SW 1271 (cell line): ENCODE results near the gene PPP1R9A.

Experiments
- DNase-seq, 2 experiments: peaks; one replicate each; lab custom pipeline; 2025; lab: John Stamatoyannopoulos, UW

The PPP1R9A gene

GRCh38 chr7:94909179-94909466 lies 1.7 kb downstream of the PPP1R9A start:
- DNase-seq: no peak

- DNase-seq: no peak
These were observed 4.7 kb downstream of the PPP1R9A start for GRCh38 chr7:94912085-94912484.

- DNase-seq: no peak
These were observed 6.0 kb downstream of the PPP1R9A start for GRCh38 chr7:94913391-94913790.

- DNase-seq: no peak
These were observed 14.5 kb downstream of the PPP1R9A start for GRCh38 chr7:94921911-94922310.

GRCh38 chr7:94922457-94922856 lies 15.1 kb downstream of the PPP1R9A start:
- no peak for DNase-seq

GRCh38 chr7:94923412-94923811 lies 16.0 kb downstream of the PPP1R9A start:
- no peak for DNase-seq

GRCh38 chr7:94928168-94928707 lies 20.8 kb downstream of the PPP1R9A start:
- DNase-seq: no peak

GRCh38 chr7:94933256-94933990 lies 26.0 kb downstream of the PPP1R9A start:
- no peak for DNase-seq

- no peak for DNase-seq
These were observed 32.0 kb downstream of the PPP1R9A start for GRCh38 chr7:94939395-94939794.

- no peak for DNase-seq
These were observed 32.8 kb downstream of the PPP1R9A start for GRCh38 chr7:94940241-94940640.

- DNase-seq: no peak
These were observed 34.6 kb downstream of the PPP1R9A start for GRCh38 chr7:94941844-94942632.

GRCh38 chr7:94943134-94943533 lies 35.7 kb downstream of the PPP1R9A start:
- DNase-seq: no peak

- no peak for DNase-seq
These were observed 42.1 kb downstream of the PPP1R9A start for GRCh38 chr7:94949532-94949931.

GRCh38 chr7:94955807-94956206 lies 48.4 kb downstream of the PPP1R9A start:
- DNase-seq: no peak

GRCh38 chr7:94957061-94957460 lies 49.7 kb downstream of the PPP1R9A start:
- no peak for DNase-seq

GRCh38 chr7:94962661-94963060 lies 55.3 kb downstream of the PPP1R9A start:
- no peak for DNase-seq

GRCh38 chr7:94969434-94970084 lies 62.2 kb downstream of the PPP1R9A start:
- no peak for DNase-seq

- no peak for DNase-seq
These were observed 62.7 kb downstream of the PPP1R9A start for GRCh38 chr7:94970085-94970576.

- DNase-seq: no peak
These were observed 63.9 kb downstream of the PPP1R9A start for GRCh38 chr7:94971051-94971867.

GRCh38 chr7:94972296-94972695 lies 64.9 kb downstream of the PPP1R9A start:
- no peak for DNase-seq

- no peak for DNase-seq
These were observed 66.5 kb downstream of the PPP1R9A start for GRCh38 chr7:94973844-94974243.

- no peak for DNase-seq
These were observed 67.0 kb downstream of the PPP1R9A start for GRCh38 chr7:94974423-94974822.
